NCI-H1105 treated with DMSO at 0.1 percent for 48 hours (cell line): Measurements from ENCODE around the gene MIER2.

Experiments used
- DNase-seq: peaks from one replicate; lab custom pipeline; 2025; lab: John Stamatoyannopoulos, UW

The MIER2 gene

GRCh38 chr19:330503-330902 is 14.1 kb downstream of the MIER2 start:
- no peak for DNase-seq

- DNase-seq = no peak
Observed at GRCh38 chr19:329876-330275, 14.7 kb downstream of the MIER2 start.

GRCh38 chr19:328025-328505 is 16.5 kb downstream of the MIER2 start:
- DNase-seq = no peak

- DNase-seq = no peak
Observed at GRCh38 chr19:327291-328024, 17.1 kb downstream of the MIER2 start.

- no peak for DNase-seq
Observed at GRCh38 chr19:326871-327270, 17.7 kb downstream of the MIER2 start.

- no peak for DNase-seq
Observed at GRCh38 chr19:325937-326565, 18.5 kb downstream of the MIER2 start.

- DNase-seq = no peak
Observed at GRCh38 chr19:325173-325936, 19.2 kb downstream of the MIER2 start.

GRCh38 chr19:324716-325115 is 19.9 kb downstream of the MIER2 start:
- no peak for DNase-seq

- no peak for DNase-seq
Observed at GRCh38 chr19:322616-323015, 22.0 kb downstream of the MIER2 start.

GRCh38 chr19:318509-318774 is 26.2 kb downstream of the MIER2 start:
- no peak for DNase-seq

GRCh38 chr19:317710-318508 is 26.7 kb downstream of the MIER2 start:
- DNase-seq = no peak

GRCh38 chr19:315811-316210 is 28.8 kb downstream of the MIER2 start:
- no peak for DNase-seq

GRCh38 chr19:313988-314815 is 30.4 kb downstream of the MIER2 start:
- DNase-seq = no peak

- no peak for DNase-seq
Observed at GRCh38 chr19:313169-313987, 31.2 kb downstream of the MIER2 start.

- no peak for DNase-seq
Observed at GRCh38 chr19:311813-312261, 32.8 kb downstream of the MIER2 start.

GRCh38 chr19:310781-311496 is 33.7 kb downstream of the MIER2 start:
- no peak for DNase-seq

GRCh38 chr19:310141-310651 is 34.4 kb downstream of the MIER2 start:
- DNase-seq = no peak

- DNase-seq = no peak
Observed at GRCh38 chr19:309206-309565, 35.4 kb downstream of the MIER2 start.

GRCh38 chr19:308471-309205 is 36.0 kb downstream of the MIER2 start:
- DNase-seq = no peak
